ENCODE data around the gene CIBAR2.
A peak's percentile ranks its signal among the peaks of the same experiment; 100 is the strongest.

CIBAR2 gene

GRCh38 chr16:85090873-85091521 lies 21.3 kb downstream of the CIBAR2 start:
- no peak for DNase-seq (ENCODE audit: low spot score)
- TF ChIP-seq, protein P1, sequence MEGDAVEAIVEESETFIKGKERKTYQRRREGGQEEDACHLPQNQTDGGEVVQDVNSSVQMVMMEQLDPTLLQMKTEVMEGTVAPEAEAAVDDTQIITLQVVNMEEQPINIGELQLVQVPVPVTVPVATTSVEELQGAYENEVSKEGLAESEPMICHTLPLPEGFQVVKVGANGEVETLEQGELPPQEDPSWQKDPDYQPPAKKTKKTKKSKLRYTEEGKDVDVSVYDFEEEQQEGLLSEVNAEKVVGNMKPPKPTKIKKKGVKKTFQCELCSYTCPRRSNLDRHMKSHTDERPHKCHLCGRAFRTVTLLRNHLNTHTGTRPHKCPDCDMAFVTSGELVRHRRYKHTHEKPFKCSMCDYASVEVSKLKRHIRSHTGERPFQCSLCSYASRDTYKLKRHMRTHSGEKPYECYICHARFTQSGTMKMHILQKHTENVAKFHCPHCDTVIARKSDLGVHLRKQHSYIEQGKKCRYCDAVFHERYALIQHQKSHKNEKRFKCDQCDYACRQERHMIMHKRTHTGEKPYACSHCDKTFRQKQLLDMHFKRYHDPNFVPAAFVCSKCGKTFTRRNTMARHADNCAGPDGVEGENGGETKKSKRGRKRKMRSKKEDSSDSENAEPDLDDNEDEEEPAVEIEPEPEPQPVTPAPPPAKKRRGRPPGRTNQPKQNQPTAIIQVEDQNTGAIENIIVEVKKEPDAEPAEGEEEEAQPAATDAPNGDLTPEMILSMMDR (IDR thresholded peaks at IDR 0.05; ENCODE audit: extremely low read depth, missing control alignments) = no peak

DNA sequence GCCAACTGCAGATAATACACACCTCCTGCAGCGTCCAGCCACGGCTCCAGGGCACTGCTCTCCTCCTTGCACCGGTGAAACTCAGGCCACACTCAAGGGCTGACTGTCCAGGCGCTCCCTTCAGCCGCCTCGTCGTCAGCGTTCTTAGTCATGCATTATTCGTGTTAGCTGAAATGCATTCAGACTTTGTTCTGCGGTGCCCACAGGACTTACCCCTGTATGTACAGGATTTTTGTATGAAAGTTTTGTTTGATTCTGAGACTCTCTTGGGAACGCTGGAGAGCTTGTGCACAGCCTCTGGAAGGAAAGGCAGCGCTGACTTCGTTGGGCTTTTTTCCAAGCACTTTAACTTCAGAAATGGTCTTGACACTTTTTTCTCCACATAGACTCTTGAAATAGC lies 22.1 kb downstream of the CIBAR2 start:
- TF ChIP-seq, protein P1 (IDR thresholded peaks at IDR 0.05; ENCODE audit: extremely low read depth, missing control alignments) = no peak
- DNase-seq (ENCODE audit: low spot score) = no peak

DNA sequence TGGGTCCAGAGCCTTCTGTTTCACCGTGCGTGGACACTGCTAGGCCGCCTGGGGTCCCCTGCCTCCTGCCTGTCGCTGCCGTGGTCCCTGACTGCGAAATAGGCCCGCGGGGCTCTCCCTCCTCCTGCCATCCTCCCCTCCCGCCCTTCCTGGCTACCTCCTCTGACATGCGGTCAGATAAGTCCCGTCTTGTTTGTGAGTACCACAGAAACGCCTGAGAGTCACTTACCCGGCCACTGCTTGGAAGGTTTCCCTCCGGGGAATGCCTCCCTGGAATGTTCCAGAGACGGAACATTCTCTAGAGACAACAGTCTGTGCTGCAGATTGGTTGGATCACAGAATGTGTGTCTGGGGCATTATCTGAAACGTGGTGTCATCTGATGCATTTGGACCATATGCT lies 22.7 kb downstream of the CIBAR2 start:
- no peak for DNase-seq (ENCODE audit: low spot score)
- TF ChIP-seq, protein P1 (IDR thresholded peaks at IDR 0.05; ENCODE audit: extremely low read depth, missing control alignments) = no peak

- DNase-seq (ENCODE audit: low spot score) = no peak
- TF ChIP-seq, protein P1 (IDR thresholded peaks at IDR 0.05; ENCODE audit: extremely low read depth, missing control alignments) = no peak
Measured at GRCh38 chr16:85088570-85089199, 23.6 kb downstream of the CIBAR2 start.

GRCh38 chr16:85087899-85088569 lies 24.2 kb downstream of the CIBAR2 start:
- no peak for DNase-seq (ENCODE audit: low spot score)
- TF ChIP-seq, protein P1 (IDR thresholded peaks at IDR 0.05; ENCODE audit: extremely low read depth, missing control alignments) = no peak

DNA sequence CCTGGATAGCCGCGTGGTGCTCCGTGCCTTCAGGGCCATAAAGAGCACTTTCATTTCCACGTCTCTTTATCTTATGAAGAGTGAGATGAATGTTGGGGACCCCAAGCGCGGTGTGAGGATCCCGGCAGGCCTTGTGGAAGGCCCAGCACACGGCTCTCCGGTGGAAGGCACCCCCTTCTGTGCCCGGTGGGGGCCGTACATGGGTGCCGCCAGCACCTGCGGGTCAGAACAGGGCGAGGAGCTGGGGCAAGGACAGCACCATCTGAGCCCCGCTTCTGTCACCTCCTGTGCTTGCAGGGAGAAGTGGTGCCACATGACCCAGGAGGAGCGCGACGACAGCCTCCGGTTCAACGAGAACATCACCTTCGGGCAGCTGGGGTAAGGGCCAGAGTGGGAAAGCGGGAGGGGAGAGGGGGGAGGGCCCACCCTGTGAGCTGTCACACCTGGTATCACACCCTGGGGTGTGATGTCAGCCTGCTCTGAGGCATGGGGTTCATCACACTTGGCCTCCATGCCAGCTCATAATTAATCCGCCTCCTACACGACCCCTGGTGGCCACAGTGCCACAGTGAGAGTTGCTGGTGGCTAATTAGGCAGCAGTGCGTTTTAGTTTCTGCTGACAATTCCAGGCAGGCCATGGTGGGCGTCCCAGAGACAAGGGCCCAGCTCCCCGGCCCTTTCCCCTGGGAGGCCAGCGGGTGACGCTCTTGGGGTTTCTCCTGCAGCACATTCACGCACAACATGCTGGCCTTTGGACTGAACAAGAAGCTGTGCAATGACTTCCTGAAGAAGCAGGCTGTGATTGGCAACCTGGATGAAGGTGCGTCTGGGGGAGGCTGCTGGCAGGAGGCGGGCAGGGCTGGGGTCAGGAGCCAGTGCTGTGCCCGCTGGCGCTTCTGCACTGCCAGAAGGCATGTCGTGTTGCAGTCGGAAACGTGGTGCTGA lies 25.7 kb downstream of the CIBAR2 start:
- DNase-seq (ENCODE audit: low spot score) = peak; percentile 90
- TF ChIP-seq, protein P1 (IDR thresholded peaks at IDR 0.05; ENCODE audit: extremely low read depth, missing control alignments) = peak; percentile 83

All from GM20000 (cell line).